NCI-H1694 (cell line): ENCODE results near the gene MACROD2.

Source experiments
- DNase-seq: peaks from one replicate; lab custom pipeline; 2025; lab: John Stamatoyannopoulos, UW

Gene MACROD2

DNA sequence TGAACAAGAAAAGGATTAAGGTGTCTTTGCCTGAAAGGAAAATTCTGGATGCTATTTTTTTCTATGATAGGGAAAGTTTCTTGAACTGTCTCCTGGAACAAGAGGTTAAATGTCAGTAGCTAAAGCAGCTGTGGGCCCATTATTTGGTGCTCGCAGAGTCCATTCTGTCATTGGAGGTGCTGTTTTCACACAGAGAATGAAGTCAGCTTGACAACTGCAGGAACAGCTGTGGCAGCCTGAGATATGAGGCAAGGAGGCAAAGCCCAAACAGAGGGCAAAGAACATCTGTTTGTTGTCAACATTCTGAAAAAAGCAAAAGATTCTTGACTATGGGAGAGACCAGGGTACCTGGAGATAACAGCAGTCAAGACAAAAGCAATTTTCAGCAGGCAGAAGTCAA is 2029.8 kb downstream of the MACROD2 start:
- DNase-seq: no peak

DNA sequence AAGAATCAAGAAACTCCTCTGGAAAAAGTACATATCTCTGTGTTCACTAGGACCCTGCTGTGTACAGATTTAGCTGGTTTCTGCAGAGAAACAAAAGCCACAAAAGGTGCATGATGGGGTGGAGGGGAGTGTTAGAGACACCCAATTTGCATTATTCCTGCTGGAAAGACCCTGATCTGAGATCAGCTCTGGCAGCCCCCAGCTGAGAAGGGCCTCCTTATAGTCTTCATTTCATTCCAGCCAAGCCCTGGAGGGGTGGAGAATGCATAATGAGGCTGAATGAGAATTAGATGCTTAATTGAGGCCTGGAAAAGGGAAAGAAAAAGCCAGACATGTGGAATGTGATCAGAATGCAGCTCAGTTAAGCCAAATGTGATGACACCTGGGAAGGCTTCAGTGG is 2032.4 kb downstream of the MACROD2 start:
- DNase-seq: no peak

DNA sequence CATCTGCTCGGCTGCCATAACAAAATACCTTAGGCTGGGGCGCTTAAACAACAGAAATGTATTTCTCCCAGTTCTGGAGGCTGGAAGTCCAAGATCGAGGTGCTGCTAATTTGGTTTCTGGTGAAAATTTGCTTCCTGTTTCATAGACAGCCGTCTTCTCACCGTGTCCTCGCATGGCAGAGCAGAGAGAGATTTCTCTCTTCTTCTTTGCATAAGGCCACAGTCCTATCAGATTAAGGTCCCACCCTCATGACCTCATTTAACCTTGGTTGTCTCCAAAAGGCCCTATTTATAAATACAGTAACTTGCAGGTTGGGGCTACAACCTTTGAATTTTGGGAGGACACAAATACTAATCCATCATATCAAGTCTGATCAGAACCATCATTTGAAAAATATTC is 2033.6 kb downstream of the MACROD2 start:
- DNase-seq: no peak

DNA sequence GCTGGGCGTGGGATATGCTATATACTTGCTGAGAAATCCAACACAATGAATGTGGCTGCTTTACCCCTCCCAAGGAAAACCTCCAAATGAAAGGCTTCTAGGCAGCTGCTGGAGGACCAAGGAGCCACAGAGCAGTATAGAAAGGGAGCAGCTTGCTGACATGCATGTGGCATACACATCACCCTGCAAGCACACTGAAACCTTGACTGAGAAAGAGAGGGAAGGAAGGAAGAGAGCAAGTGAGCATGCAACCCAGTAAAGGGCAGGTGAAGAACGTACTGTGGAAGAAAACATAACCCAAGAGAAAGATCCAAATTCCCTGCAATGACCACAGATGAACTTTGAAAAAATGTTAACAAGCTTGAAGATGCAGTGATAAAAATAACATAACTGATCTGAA is 2034.9 kb downstream of the MACROD2 start:
- no peak for DNase-seq

DNA sequence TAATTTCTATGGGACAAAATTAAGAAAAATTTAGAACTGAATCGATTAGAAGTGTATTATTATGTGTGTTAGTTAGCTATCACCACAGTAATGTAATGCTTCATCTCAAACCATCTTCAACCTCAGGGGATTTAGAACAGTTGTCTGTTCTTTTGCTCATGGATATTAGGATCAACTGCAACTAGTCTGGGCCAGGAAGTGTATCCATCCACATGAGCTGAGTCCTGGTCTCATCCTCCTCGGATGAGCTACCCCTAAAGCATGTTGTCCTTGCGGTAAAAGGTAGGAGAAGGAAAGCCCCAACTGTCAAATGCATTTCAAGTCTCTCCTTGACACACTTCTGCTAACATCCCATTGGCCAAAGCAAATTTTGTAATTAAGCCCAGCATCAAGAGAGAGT is 2040.3 kb downstream of the MACROD2 start:
- no peak for DNase-seq

DNA sequence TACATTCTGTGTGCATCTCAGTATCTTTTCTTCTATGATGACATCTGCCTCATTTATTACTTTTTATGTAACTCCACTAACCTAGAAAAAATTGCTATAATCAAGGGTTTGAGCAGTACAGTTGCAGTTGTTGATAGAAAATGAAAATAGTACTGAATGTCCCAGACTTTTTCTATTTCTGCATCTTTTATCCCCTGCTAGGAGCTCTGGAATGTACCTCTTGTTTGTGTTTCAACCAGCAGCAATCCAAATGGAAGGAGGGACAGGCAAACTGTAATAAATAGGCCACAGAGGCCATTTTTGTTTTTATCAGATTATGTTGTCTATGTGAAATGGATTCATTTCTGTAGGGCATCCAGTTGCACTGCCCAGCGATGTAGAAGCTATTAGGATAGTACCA is 2041.0 kb downstream of the MACROD2 start:
- DNase-seq: no peak

DNA sequence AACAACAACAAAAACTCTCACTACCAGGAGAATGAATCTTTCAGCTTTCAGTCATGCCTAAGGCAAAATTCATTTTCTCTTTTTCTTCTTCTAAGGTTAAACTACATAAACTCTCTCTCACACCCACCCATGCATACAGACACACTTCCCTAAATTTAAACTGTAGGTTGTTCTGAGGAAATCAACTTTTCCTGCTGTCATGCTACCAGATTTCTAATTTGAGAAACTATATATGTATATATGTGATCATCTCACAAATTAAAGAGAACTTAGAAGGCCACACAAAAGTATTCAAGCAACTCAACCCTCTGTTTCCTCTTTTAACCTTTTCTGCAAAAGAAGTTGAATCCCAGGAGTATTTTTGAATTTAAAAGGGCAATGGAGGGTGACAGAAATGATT is 2045.4 kb downstream of the MACROD2 start:
- no peak for DNase-seq

DNA sequence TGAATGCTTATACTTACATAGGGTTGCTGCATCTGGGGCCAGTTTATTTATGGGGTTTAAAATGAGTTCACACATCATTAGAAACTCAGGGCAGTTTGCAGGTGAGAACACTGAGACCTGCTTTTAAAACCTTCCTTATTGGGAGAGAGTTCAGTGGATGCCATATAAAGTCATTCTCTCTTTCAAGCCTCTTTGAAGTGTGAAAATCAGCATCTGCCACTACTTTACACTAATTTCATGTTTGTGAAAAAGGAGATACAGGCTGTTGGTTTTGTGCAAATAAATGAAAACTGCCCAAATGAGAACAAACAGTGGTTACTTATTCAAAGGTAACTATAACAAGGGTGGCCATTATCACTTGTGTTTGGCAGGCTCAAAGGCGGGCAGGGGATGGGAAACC is 2047.4 kb downstream of the MACROD2 start:
- DNase-seq: no peak

DNA sequence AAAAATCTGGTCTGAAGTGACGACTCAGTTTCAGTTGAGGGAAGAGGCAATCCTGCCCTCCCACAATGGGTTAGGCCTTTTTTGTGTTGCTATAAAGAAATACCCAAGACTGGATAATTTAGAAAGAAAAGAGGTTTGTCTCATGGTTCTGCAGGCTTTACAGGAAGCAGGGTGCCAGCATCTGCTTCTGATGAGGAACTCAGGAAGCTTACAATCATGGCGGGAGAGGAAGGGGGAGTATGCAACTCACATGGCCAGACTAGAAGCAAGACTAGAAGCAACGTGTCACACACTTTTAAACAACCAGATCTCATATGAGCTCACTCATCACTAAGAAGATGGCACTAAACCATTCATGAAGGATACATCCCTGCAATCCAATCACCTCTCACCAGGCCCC is 2048.6 kb downstream of the MACROD2 start:
- no peak for DNase-seq

DNA sequence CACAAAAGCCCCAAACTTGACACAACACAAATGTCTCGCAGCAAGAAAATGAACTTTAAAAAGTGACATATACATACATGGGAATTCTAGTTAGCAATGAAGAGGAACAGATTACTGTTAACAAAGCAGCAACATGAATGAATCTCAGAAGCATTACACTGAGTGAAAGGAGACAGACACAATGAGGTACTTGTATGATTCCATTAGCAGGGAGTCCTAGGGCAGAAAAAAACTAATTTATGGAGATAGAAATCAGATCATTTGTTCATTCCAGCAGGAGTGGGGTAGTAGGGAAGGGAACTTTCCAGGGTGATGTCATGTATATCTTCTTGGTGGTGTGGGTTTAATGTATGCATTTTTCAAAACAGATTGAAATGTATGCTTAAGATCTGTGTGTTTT is 2053.6 kb downstream of the MACROD2 start:
- DNase-seq: no peak

DNA sequence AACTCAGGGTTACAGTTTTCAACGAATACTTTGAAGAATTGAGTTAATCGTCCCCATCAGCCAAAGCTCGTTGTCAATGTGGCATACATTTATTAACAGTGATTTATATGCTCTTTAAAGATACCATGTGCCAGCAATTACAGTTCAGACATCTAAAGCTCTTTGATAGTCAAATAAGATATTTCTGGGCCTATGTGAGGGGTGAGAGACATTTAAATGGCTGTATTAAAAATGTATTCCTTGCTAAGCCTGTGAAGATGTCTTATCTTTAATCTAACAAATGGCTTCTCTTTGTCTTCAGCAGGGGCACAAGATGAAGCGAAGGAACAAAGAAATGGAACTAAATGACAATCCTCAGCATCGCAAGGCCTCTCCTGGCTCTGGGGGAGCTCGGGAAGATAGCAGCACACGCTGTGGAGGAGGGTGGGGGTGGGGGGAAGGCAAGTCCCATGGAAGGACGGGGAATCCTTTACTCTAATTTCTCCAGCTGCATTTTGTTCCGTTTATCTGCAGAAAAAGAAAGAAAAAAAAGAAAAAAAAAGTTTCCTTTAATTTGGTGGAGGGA is 2054.3 kb downstream of the MACROD2 start:
- DNase-seq: no peak

DNA sequence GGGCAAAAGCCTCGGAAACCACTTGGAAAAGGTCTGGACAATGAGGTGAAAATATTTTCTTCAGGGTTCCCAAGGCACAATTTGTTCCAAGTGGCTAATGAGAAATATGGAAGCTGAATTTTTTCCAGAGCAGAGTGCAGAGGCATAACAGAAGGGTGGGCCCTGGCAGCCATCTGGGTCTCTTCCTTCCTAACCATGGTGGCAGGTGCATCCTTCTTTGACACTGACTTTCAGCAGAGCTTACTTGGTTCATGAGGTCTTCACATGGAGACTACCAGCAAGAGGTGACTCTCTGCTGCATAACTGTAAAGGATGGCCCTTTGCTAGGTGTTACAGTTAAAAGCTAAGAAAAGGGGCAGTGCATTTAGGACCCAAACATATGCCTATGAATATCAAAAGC is 2055.1 kb downstream of the MACROD2 start:
- DNase-seq: no peak

DNA sequence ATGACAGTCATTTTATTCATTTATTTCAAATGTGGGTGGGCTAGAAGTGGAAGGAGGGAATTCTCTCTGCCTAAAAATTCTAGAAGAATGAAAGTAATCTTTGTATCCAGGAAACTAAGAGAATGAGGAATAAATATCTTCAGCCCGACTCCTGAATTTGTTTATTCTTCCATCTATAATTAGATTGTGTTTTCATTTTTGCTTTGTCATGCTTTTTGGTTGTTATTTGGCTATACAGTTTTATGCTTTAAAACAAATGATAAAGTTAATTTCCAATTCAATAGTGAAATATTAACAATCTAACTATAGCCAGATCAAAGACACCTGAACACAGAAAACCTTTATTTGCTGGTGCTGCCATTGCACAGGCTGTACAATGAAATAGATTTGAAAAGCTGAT is 2056.7 kb downstream of the MACROD2 start:
- DNase-seq: no peak

DNA sequence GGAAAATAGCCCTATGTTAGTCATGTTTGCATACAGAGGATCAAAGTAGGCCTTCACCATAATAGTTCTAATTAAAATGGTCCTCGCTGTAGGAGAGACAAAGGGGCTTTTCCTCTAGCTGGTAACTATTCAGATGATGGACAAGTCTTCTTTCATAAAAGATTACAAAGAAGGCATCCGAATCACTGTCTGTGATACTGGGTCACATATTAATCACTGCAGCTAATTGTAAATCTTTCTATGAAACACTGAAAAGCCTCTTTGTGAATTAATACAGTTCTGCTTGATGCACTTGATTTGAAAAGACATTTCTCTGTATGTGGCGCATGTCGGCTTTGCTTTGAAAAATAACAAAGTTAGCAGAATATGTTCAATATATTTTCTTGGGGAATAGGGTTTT is 2057.1 kb downstream of the MACROD2 start:
- no peak for DNase-seq

DNA sequence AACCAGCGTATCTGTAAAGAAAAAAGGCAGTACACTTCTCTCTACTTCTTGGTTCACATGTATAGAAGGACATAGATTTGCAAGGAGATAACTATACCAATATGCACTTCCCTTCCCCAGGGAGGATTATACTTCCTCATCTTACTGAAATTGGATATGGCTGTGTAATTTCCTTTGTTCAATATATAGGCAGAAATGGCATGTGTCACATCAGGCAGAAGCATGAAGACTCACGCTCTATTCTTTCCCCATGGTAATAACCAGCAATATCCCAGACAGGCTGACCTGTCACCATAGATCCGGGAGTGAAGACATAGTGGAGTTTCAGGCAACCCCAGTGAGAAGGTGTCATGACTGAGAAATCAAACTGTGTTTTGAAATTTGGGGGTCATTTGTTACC is 2059.7 kb downstream of the MACROD2 start:
- DNase-seq: no peak

DNA sequence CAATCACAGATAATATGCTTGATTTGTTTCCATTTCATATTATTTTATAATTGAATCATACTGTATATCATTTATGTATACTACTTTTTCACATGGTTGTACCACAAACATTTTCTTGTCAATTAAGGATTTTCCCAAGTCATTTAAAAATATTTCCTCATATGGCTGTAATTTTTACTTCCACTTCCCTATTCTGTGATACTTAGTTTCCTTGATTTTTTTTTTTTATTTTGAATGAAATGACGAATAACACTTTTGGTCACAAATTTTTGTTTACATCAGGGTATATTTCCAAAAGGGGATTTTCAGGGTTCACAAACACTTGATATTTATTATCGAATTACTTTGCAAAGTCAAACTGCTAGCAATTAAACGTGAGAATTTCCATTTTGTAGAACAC is 2062.3 kb downstream of the MACROD2 start:
- no peak for DNase-seq

DNA sequence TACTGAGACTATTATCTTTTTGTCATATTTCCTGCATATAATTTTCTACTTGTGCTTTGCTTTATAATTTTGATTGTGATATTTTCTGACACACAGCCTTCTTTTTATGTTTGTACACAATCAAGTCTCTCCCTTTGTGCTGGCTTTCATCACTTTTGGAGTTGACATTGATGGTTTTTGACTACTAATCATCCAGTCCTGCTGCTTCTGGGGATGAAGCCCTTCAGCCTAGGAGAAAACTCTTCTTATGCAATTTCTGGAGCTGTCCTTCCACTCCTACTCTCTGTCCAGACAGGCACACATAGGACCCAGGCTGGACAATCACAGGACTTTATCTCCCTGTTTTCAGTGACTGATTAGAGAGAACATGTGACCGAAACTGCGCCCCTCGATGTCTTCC is 2063.0 kb downstream of the MACROD2 start:
- no peak for DNase-seq

DNA sequence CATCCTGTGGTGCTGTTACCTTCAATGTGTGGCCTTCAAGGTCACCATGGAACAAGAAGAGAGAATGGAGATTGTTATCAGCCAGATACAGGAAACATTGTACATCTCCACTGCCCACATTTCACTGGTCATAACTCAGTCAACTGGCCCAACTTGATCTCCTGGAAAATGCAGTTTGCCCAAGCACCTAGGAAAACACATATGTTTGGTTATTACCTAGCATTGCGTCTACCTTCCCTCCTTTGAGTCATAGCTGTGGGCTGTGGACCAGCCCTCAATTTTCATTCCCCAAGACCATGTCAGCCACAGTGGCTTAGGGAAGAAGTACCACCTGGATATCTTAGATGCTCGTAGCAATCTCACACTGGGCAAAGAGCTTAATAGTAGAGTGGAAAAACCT is 2064.5 kb downstream of the MACROD2 start:
- DNase-seq: no peak

DNA sequence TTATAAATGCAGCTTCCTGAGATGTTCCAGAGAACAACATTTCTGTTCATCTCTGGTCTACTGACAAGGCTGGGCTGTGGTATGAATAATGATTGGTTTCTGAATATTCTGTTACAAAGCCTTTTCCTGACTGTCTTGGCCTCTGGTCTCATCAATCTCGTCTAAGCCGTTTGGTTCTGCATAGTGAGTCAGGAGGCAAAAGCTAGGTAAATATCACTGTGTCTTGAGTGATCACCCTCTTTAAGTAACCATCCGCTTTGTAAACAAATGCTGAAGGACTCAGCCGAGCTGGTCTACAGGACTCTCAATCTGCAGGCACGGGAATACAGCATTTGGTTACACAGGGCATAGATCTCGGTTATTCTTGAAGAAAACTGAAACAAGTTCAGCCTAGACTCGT is 2066.0 kb downstream of the MACROD2 start:
- no peak for DNase-seq

DNA sequence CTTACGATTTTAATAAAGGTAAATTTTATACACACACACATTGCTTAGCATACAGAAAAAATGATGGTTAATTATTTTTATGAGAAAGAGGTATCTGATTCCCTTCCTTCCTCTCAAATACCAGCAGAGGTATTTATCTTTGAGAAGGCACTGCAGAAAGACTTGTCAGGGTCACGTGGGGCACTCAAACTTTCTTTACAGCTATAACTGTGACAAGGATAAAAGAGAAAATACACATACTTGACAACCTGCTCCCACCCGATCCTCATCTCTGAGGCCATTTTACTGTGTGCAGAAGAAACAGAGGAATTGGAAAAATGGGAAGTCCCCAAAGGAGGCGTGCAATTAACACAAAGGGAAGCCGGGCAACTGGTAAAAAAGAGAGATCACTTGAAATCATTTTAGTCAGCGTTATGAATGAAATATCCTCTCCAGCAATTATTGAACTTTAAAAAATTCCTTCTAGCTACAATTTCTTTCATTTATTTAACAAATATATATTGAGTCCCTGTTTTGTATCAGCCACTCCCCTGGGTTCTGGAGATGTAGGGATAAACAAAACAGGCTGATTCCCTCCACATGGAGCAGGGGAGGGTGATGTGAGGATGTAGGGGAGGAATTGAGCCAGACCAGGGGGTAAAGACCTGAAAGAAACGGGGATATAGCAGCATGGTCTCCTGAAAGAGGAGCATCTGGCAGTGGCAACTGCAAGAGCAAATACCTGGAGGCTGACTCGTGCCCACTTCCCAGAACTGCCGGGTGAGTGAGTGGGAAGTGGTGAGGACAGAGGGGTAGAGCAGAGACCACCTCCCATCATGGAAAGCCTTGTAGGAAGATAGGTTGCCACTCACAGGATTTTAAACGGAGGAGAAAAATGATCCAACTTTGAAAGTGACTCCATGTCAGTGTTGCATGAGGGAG is 2067.6 kb downstream of the MACROD2 start:
- no peak for DNase-seq

DNA sequence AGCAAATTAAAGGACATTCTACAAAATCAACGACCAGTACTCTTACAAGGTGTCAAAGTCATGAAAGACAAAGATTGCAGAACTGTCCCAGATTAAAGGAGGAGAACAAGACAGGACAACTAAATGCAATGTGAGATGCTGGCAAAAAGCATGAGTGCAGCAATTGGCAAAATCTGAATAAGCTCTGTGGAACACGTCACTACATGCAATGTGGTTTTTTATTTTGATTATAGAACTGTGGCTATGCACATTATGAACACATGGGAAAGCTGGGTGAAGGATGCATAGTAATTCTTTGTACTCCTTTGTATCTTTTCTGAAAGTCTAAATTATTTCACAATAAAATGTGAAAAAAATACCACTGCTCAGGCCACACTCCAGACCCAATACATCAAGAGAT is 2068.6 kb downstream of the MACROD2 start:
- no peak for DNase-seq

DNA sequence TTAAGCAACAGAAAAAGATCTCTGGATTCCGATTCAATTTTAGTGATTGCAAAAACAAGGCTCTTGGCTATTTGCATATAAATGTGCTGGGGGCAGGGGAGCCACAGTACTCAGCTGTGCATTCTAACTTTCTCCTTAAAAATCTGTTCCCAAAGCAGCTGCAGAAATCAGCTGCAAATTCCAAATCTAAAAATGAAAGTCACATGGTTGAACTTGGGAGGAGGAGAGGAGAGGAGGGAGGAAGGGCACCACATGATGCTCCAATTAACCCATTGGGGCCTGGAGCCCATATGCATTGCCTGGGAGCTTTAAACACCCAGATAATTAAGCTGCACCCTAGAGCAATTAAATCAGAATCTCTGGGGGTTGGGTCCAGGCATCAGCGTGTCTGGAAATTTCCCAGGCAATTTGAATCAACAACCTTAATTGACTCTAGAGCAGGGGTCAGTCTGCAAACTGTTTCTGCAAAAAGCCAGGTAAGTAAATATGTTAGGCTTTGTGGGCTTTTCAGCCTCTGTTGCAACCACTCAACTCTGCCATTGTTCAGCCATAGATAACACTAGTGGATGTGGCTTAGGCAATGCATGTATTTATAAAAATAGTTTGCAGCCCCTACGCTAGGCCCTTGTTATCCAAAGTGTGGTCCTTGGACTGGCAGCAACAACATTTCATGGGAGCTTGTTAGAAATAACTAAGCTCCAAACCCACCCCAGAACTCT is 2069.8 kb downstream of the MACROD2 start:
- no peak for DNase-seq

DNA sequence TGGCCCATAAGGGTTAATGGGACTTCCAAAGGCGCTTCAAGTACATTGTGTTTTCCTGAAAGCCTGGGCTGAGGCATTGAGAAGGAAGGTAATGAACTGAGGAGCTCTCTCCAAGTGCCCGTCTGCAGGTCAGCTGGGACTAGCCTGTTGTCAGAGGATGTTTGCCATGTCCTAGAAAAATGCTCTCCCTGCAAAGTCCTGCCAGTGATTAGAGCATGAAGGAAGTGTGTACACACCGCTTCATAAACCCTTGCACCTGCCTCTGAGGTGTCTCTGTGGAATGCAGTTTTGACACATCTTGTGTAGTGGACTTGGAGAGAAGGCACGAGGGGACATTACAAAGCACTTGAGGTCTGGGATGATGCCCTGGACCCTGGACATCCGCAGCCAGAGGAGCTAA is 2071.3 kb downstream of the MACROD2 start:
- DNase-seq: no peak
